ENCODE measurements around the gene TAF4B. TPM values are rescaled to one million over a fixed set of nuclear protein-coding genes. Genes with fewer than 3 reads are reported as not detected.
A peak's percentile ranks its signal among the peaks of the same experiment; 100 is the strongest.
"Not testable (repeated sequence)": the region's sequence is repeated elsewhere in the genome, so short reads cannot be mapped to it uniquely, and the experiment has no call there.

The TAF4B gene
- total RNA-seq, 1 donor from 2014 or later, result 3.2 TPM

DNA sequence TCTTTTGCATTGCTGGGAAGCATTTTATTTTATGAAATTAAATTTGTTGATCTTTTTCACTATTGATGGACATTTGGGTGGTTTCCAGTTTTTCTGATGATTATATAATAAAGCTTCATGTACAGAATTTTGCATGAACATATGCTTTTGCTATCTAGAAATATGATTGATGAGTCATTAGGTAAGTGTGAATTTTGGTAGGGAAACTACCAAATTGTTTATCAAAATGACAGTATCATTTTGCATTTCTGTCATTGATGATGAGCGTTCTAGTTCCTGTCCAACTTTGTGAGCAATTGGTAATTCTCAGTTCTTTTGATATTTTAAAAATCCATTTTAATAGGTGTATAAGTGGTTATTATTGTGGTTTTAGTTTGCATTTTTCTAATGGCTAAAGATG is 67.7 kb downstream of the TAF4B start:
- no peak for DNase-seq (ENCODE audit: low read depth)
- TF ChIP-seq EZH2 (IDR thresholded peaks at IDR 0.05; ENCODE audit: insufficient read depth, low read length), result no peak
- TF ChIP-seq, protein P1, sequence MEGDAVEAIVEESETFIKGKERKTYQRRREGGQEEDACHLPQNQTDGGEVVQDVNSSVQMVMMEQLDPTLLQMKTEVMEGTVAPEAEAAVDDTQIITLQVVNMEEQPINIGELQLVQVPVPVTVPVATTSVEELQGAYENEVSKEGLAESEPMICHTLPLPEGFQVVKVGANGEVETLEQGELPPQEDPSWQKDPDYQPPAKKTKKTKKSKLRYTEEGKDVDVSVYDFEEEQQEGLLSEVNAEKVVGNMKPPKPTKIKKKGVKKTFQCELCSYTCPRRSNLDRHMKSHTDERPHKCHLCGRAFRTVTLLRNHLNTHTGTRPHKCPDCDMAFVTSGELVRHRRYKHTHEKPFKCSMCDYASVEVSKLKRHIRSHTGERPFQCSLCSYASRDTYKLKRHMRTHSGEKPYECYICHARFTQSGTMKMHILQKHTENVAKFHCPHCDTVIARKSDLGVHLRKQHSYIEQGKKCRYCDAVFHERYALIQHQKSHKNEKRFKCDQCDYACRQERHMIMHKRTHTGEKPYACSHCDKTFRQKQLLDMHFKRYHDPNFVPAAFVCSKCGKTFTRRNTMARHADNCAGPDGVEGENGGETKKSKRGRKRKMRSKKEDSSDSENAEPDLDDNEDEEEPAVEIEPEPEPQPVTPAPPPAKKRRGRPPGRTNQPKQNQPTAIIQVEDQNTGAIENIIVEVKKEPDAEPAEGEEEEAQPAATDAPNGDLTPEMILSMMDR (IDR thresholded peaks at IDR 0.05; ENCODE audit: insufficient read depth, low read depth, low read length), result no peak
- H3K27me3 ChIP-seq (ENCODE audit: insufficient read depth, low read length), result no peaks in the 10 kb centered on the region

DNA sequence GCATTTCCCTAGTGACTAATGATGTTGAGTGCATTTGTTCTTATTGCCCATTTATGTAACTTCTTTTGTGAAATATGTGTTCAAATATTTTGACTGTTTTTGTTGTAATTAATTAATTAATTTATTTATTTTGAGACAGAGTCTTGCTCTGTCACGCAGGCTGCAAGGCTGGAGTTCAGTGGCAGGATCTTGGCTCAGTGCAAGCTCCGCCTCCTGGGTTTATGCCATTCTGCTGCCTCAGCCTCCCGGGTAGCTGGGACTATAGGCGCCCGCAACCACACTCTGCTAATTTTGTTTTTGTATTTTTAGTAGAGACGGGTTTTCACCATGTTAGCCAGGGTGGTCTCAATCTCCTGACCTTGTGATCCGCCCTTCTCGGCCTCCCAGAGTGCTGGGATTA is 71.9 kb downstream of the TAF4B start:
- H3K36me3 ChIP-seq (ENCODE audit: insufficient read depth, low read length), result no peaks in the 10 kb centered on the region
- DNase-seq (ENCODE audit: low read depth), result no peak
- H3K4me1 ChIP-seq (ENCODE audit: insufficient read depth, low read length), result no peaks in the 10 kb centered on the region
- Mint-ChIP-seq H3K27me3 (ENCODE audit: low read depth, unreplicated experiment) (no peaks in the 10 kb centered on the region), H3K27ac (ENCODE audit: unreplicated experiment) (no peak overlapping the region), H3K9me3 (ENCODE audit: unreplicated experiment) (no peaks in the 10 kb centered on the region), H3K36me3 (ENCODE audit: low read depth, unreplicated experiment) (no peaks in the 10 kb centered on the region), H3K4me3 (ENCODE audit: unreplicated experiment) (no peak overlapping the region), H3K4me1 (ENCODE audit: low read depth, unreplicated experiment) (peaks cover 9% of the 10 kb centered on the region)
- H3K4me2 ChIP-seq (ENCODE audit: low read length), result no peak overlapping the region
- H3K9me3 ChIP-seq (ENCODE audit: insufficient read depth, low read depth, low read length), result no peaks in the 10 kb centered on the region
- no peak for TF ChIP-seq EZH2 (IDR thresholded peaks at IDR 0.05; ENCODE audit: insufficient read depth, low read length)
- TF ChIP-seq, protein P1 (IDR thresholded peaks at IDR 0.05; ENCODE audit: insufficient read depth, low read depth, low read length), result no peak
- H4K20me1 ChIP-seq (ENCODE audit: insufficient read depth, low read length), result no peaks in the 10 kb centered on the region
- no peak overlapping the region for H3K27ac ChIP-seq (ENCODE audit: low read depth, low read length)
- no peak overlapping the region for H2AFZ ChIP-seq (ENCODE audit: low read depth, low read length)
- H3K4me3 ChIP-seq (ENCODE audit: insufficient read depth, low read depth, low read length), result no peak overlapping the region
- H3K79me2 ChIP-seq (ENCODE audit: insufficient read depth, low read length), result no peaks in the 10 kb centered on the region
- FAIRE-seq, result no peak
- H3K27me3 ChIP-seq (ENCODE audit: insufficient read depth, low read length), result no peaks in the 10 kb centered on the region
- H3K9ac ChIP-seq (ENCODE audit: low read length), result no peak overlapping the region

More for the DNA sequence above, 67.7 kb downstream of the TAF4B start:
- Mint-ChIP-seq H3K36me3 (ENCODE audit: low read depth, unreplicated experiment) (no peaks in the 10 kb centered on the region), H3K4me1 (ENCODE audit: low read depth, unreplicated experiment) (peaks cover 8% of the 10 kb centered on the region), H3K27ac (ENCODE audit: unreplicated experiment) (no peak overlapping the region), H3K4me3 (ENCODE audit: unreplicated experiment) (no peak overlapping the region), H3K9me3 (ENCODE audit: unreplicated experiment) (no peaks in the 10 kb centered on the region), H3K27me3 (ENCODE audit: low read depth, unreplicated experiment) (no peaks in the 10 kb centered on the region)
- no peaks in the 10 kb centered on the region for H3K4me1 ChIP-seq (ENCODE audit: insufficient read depth, low read length)
- no peak overlapping the region for H3K27ac ChIP-seq (ENCODE audit: low read depth, low read length)
- no peak for FAIRE-seq
- no peak overlapping the region for H3K9ac ChIP-seq (ENCODE audit: low read length)
- no peaks in the 10 kb centered on the region for H4K20me1 ChIP-seq (ENCODE audit: insufficient read depth, low read length)
- no peaks in the 10 kb centered on the region for H3K36me3 ChIP-seq (ENCODE audit: insufficient read depth, low read length)
- no peaks in the 10 kb centered on the region for H3K9me3 ChIP-seq (ENCODE audit: insufficient read depth, low read depth, low read length)
- H3K79me2 ChIP-seq (ENCODE audit: insufficient read depth, low read length), result no peaks in the 10 kb centered on the region
- H2AFZ ChIP-seq (ENCODE audit: low read depth, low read length), result no peak overlapping the region
- no peak overlapping the region for H3K4me3 ChIP-seq (ENCODE audit: insufficient read depth, low read depth, low read length)
- H3K4me2 ChIP-seq (ENCODE audit: low read length), result no peak overlapping the region

DNA sequence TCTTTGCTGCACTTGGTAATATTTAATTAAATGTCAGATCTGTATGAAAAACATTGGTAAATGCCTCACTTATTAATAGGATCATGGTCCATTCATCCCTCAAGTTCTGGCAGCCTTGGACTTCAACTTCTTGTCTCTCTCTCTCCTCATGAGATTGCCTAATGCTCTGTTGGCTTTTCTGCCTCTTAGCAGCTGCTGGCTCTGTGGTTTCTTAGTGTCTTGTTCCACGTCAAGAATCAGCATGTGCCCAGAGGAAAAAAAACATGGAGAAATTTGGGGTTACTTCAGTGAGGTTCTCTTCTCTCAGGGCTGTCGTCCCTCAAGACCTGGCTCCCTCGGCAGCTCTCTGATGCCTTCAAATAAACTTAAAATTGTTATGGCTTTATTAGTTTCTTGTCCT is 75.4 kb downstream of the TAF4B start:
- Mint-ChIP-seq H3K9me3 (ENCODE audit: unreplicated experiment) (no peaks in the 10 kb centered on the region), H3K4me3 (ENCODE audit: unreplicated experiment) (no peak overlapping the region), H3K36me3 (ENCODE audit: low read depth, unreplicated experiment) (no peaks in the 10 kb centered on the region), H3K27me3 (ENCODE audit: low read depth, unreplicated experiment) (no peaks in the 10 kb centered on the region), H3K27ac (ENCODE audit: unreplicated experiment) (peak overlapping the region; percentile 11), H3K4me1 (ENCODE audit: low read depth, unreplicated experiment) (peaks cover 9% of the 10 kb centered on the region)
- H4K20me1 ChIP-seq (ENCODE audit: insufficient read depth, low read length), result no peaks in the 10 kb centered on the region
- no peak overlapping the region for H3K9ac ChIP-seq (ENCODE audit: low read length)
- H3K9me3 ChIP-seq (ENCODE audit: insufficient read depth, low read depth, low read length), result no peaks in the 10 kb centered on the region
- no peak for TF ChIP-seq EZH2 (IDR thresholded peaks at IDR 0.05; ENCODE audit: insufficient read depth, low read length)
- TF ChIP-seq, protein P1 (IDR thresholded peaks at IDR 0.05; ENCODE audit: insufficient read depth, low read depth, low read length), result no peak
- DNase-seq (ENCODE audit: low read depth), result peak; percentile 3
- no peak overlapping the region for H3K4me3 ChIP-seq (ENCODE audit: insufficient read depth, low read depth, low read length)
- H2AFZ ChIP-seq (ENCODE audit: low read depth, low read length), result no peak overlapping the region
- H3K4me2 ChIP-seq (ENCODE audit: low read length), result no peak overlapping the region
- no peak for FAIRE-seq
- H3K27ac ChIP-seq (ENCODE audit: low read depth, low read length), result no peak overlapping the region
- H3K79me2 ChIP-seq (ENCODE audit: insufficient read depth, low read length), result no peaks in the 10 kb centered on the region
- H3K27me3 ChIP-seq (ENCODE audit: insufficient read depth, low read length), result no peaks in the 10 kb centered on the region
- H3K4me1 ChIP-seq (ENCODE audit: insufficient read depth, low read length), result no peaks in the 10 kb centered on the region
- H3K36me3 ChIP-seq (ENCODE audit: insufficient read depth, low read length), result no peaks in the 10 kb centered on the region

DNA sequence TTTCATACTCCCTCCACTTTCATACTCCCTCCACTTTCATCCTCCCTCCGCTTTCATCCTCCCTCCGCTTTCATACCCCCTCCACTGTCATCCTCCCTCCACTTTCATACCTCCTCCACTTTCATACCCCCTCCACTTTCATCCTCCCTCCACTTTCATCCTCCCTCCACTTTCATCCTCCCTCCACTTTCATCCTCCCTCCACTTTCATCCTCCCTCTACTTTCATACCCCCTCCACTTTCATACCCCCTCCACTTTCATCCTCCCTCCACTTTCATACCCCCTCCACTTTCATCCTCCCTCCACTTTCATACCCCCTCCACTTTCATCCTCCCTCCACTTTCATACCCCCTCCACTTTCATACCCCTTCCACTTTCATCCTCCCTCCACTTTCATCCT is 77.0 kb downstream of the TAF4B start:
- not testable (repeated sequence) for H3K4me3 Mint-ChIP-seq (ENCODE audit: unreplicated experiment); H3K36me3 ChIP-seq (ENCODE audit: insufficient read depth, low read length); H3K27me3 Mint-ChIP-seq (ENCODE audit: low read depth, unreplicated experiment); H3K9me3 ChIP-seq (ENCODE audit: insufficient read depth, low read depth, low read length); H4K20me1 ChIP-seq (ENCODE audit: insufficient read depth, low read length); H3K4me2 ChIP-seq (ENCODE audit: low read length); H3K9ac ChIP-seq (ENCODE audit: low read length); H3K27ac Mint-ChIP-seq (ENCODE audit: unreplicated experiment); H3K36me3 Mint-ChIP-seq (ENCODE audit: low read depth, unreplicated experiment); H3K4me1 ChIP-seq (ENCODE audit: insufficient read depth, low read length); DNase-seq (ENCODE audit: low read depth); H3K27ac ChIP-seq (ENCODE audit: low read depth, low read length); H2AFZ ChIP-seq (ENCODE audit: low read depth, low read length); FAIRE-seq; H3K4me1 Mint-ChIP-seq (ENCODE audit: low read depth, unreplicated experiment); H3K9me3 Mint-ChIP-seq (ENCODE audit: unreplicated experiment); H3K27me3 ChIP-seq (ENCODE audit: insufficient read depth, low read length); H3K4me3 ChIP-seq (ENCODE audit: insufficient read depth, low read depth, low read length); H3K79me2 ChIP-seq (ENCODE audit: insufficient read depth, low read length)
